SU-DHL-6 (cell line): ENCODE results near the gene MEAK7.

Source experiments
- H2AFZ ChIP-seq: fragments of 200-600 bp; sonication (generic); 2 replicates; pipeline ENCODE4 v1.6.1; 2014; ENCODE audit warnings: low read depth, mild to moderate bottlenecking, moderate library complexity, mixed read lengths, antibody characterized with exemption, low read length; ENCODE audit not compliant: severe bottlenecking
- H3F3A ChIP-seq: fragments of 200-600 bp; shearing (Covaris generic); 2 replicates; pipeline ENCODE4 v1.6.0; 2016; ENCODE audit warnings: antibody characterized with exemption, mild to moderate bottlenecking; ENCODE audit not compliant: insufficient read depth
- H3K27ac ChIP-seq: fragments of 200-600 bp; sonication (generic); 2 replicates; pipeline ENCODE4 v1.5.1; 2016; ENCODE audit warnings: low read depth, mild to moderate bottlenecking, low read length, moderate library complexity, mixed read lengths
- H3K27me3 ChIP-seq: fragments of 200-600 bp; sonication (generic), shearing (Covaris generic); 2 replicates; pipeline ENCODE4 v1.6.0; 2014; ENCODE audit warnings: mild to moderate bottlenecking, low read length
- H3K36me3 ChIP-seq: fragments of 200-600 bp; sonication (generic); 2 replicates; pipeline ENCODE4 v1.6.1; 2014; ENCODE audit warnings: mild to moderate bottlenecking, low read length, mixed read lengths
- H3K4me2 ChIP-seq: fragments of 300-600, 200-600 bp; shearing (Covaris generic), sonication (generic); 2 replicates; pipeline ENCODE4 v1.6.0; 2014; ENCODE audit warnings: low read length, low read depth, mild to moderate bottlenecking; ENCODE audit not compliant: poor library complexity, severe bottlenecking
- H3K4me3 ChIP-seq: fragments of 200-600 bp; sonication (generic); 2 replicates; pipeline ENCODE4 v1.5.1; 2014; ENCODE audit warnings: antibody characterized with exemption, low read length, mild to moderate bottlenecking, mixed read lengths; ENCODE audit not compliant: insufficient read depth, poor library complexity, severe bottlenecking
- H3K79me2 ChIP-seq: fragments of 200-600 bp; sonication (generic); 2 replicates; pipeline ENCODE4 v1.6.1; 2014; ENCODE audit warnings: mild to moderate bottlenecking, low read length, moderate library complexity; ENCODE audit not compliant: insufficient read depth
- H3K9ac ChIP-seq: fragments of 200-600 bp; sonication (generic); 2 replicates; pipeline ENCODE4 v1.7.0; 2014; ENCODE audit warnings: mild to moderate bottlenecking, low read length
- H3K9me2 ChIP-seq: fragments of 200-600 bp; sonication (generic); replicated peaks from 2 replicates; pipeline ENCODE4 v1.6.1; 2014; ENCODE audit warnings: low read length; ENCODE audit not compliant: insufficient read depth
- H3K9me3 ChIP-seq: fragments of 200-600 bp; sonication (generic); 2 replicates; pipeline ENCODE4 v1.6.1; 2014; ENCODE audit warnings: low read length, mixed read lengths; ENCODE audit not compliant: insufficient read depth
- H4K20me1 ChIP-seq: fragments of 200-600 bp; sonication (generic); 2 replicates; pipeline ENCODE4 v1.6.1; 2014; ENCODE audit warnings: low read depth, mild to moderate bottlenecking, antibody characterized with exemption, low read length, moderate library complexity, mixed read lengths
- CTCF ChIP-seq: fragments of 200-600 bp; sonication (generic); IDR thresholded peaks from one replicate; pipeline ENCODE4 v1.5.1; 2017; ENCODE audit warnings: antibody characterized with exemption, mild to moderate bottlenecking, low read length, moderate library complexity; ENCODE audit not compliant: insufficient read depth, poor library complexity, severe bottlenecking
- EZH2phosphoT487 ChIP-seq: fragments of 200-600 bp; sonication (generic), shearing (Covaris generic); conservative IDR thresholded peaks from 2 replicates; pipeline ENCODE4 v1.6.1; 2018; ENCODE audit warnings: mild to moderate bottlenecking, antibody characterized with exemption, low read length, moderate library complexity, mixed read lengths

Gene MEAK7

GRCh38 chr16:84482951-84483881, 21.2 kb downstream of the MEAK7 start:
- Histone ChIP-seq H3K4me2 (no peak overlapping the region), H3F3A (no peaks in the 10 kb centered on the region), H4K20me1 (no peaks in the 10 kb centered on the region), H2AFZ (no peak overlapping the region), H3K79me2 (no peaks in the 10 kb centered on the region), H3K4me3 (no peak overlapping the region), H3K9ac (no peak overlapping the region), H3K27ac (no peak overlapping the region), H3K36me3 (no peaks in the 10 kb centered on the region), H3K9me2 (no peaks in the 10 kb centered on the region), H3K9me3 (no peaks in the 10 kb centered on the region), H3K27me3 (no peaks in the 10 kb centered on the region)
- TF ChIP-seq EZH2phosphoT487 = no peak
- no peak for TF ChIP-seq CTCF

GRCh38 chr16:84482001-84482891, 22.2 kb downstream of the MEAK7 start:
- Histone ChIP-seq H3F3A (no peaks in the 10 kb centered on the region), H3K36me3 (no peaks in the 10 kb centered on the region), H3K27ac (no peak overlapping the region), H3K79me2 (no peaks in the 10 kb centered on the region), H3K9ac (no peak overlapping the region), H3K27me3 (no peaks in the 10 kb centered on the region), H3K9me3 (no peaks in the 10 kb centered on the region), H3K4me2 (no peak overlapping the region), H2AFZ (no peak overlapping the region), H3K4me3 (no peak overlapping the region), H4K20me1 (no peaks in the 10 kb centered on the region), H3K9me2 (no peaks in the 10 kb centered on the region)
- no peak for TF ChIP-seq EZH2phosphoT487
- TF ChIP-seq CTCF = no peak

- Histone ChIP-seq H3K27me3 (no peaks in the 10 kb centered on the region), H3K79me2 (no peaks in the 10 kb centered on the region), H3K4me3 (no peak overlapping the region), H3K4me2 (no peak overlapping the region), H4K20me1 (no peaks in the 10 kb centered on the region), H2AFZ (no peak overlapping the region), H3F3A (no peaks in the 10 kb centered on the region), H3K9ac (no peak overlapping the region), H3K9me2 (no peaks in the 10 kb centered on the region), H3K27ac (no peak overlapping the region), H3K9me3 (no peaks in the 10 kb centered on the region), H3K36me3 (no peaks in the 10 kb centered on the region)
- TF ChIP-seq EZH2phosphoT487 (no peak), CTCF (no peak)
These were observed 23.3 kb downstream of the MEAK7 start for GRCh38 chr16:84481051-84481735.
